Right lobe of liver (tissue), 4 donors: ENCODE results near the gene PREX1.

Experiments used
- CTCF ChIP-seq, 4 donors: fragments of 200-600 bp in 3 of 4; fragments of 450-650 bp in 1 of 4; IDR thresholded peaks; one replicate each; pipeline versions ENCODE4 v1.5.1 to v1.8.0; 2016 to 2022; ENCODE audit warnings: antibody characterized with exemption in 4 of 4, mild to moderate bottlenecking in 2 of 4
- POLR2A ChIP-seq: fragments of 450-650 bp; IDR thresholded peaks from one replicate; pipeline ENCODE4 v1.6.1; 2017; ENCODE audit warnings: antibody characterized with exemption, mild to moderate bottlenecking
- donor health status: DM: no; HTN: no; CAD: no.
- donor health status: DM: no; HTN: no; CAD: no.
- donor health status: DM: no; HTN: yes; CAD: no.

GRCh38 chr20:48695255-48695654 is 132.5 kb downstream of the PREX1 start:
- TF ChIP-seq CTCF (IDR thresholded peaks at IDR 0.05) = no peak
- TF ChIP-seq POLR2A = no peak
